Astrocyte of the cerebellum (primary cell): ENCODE data around the gene L1TD1.

Source experiments
- DNase-seq: peaks from one replicate; pipeline ENCODE4 v3.0.0-alpha.2; 2011; ENCODE audit warnings: low read depth
- H3K4me3 ChIP-seq: 2 replicates; pipeline ENCODE4 v1.5.1; 2011; ENCODE audit warnings: mild to moderate bottlenecking, low read depth, low read length, moderate library complexity
- CTCF ChIP-seq: IDR thresholded peaks from 2 replicates; pipeline ENCODE4 v1.5.1; 2012; ENCODE audit warnings: low read length, low read depth, moderate library complexity, mild to moderate bottlenecking; ENCODE audit errors: missing control alignments
- in situ Hi-C: cut with HindIII; loops from 2 replicates; pipeline ENCODE4 v1.10.0; 2017; ENCODE audit warnings: low sequenced_read_pairs

L1TD1 gene

GRCh38 chr1:62208087-62208486 lies 13.4 kb downstream of the L1TD1 start:
- no peak overlapping the region for H3K4me3 ChIP-seq
- TF ChIP-seq CTCF = no peak
- DNase-seq = no peak
- in situ Hi-C loops = no loop called here

GRCh38 chr1:62208970-62209369 lies 14.3 kb downstream of the L1TD1 start:
- DNase-seq = no peak
- in situ Hi-C loops = no loop called here
- H3K4me3 ChIP-seq = no peak overlapping the region
- TF ChIP-seq CTCF = no peak

- H3K4me3 ChIP-seq = no peak overlapping the region
- in situ Hi-C loops = no loop called here
- TF ChIP-seq CTCF = no peak
- DNase-seq = no peak
These were observed 15.4 kb downstream of the L1TD1 start for GRCh38 chr1:62209931-62210595.

GRCh38 chr1:62210960-62211359 lies 16.3 kb downstream of the L1TD1 start:
- H3K4me3 ChIP-seq = no peak overlapping the region
- no peak for TF ChIP-seq CTCF
- no peak for DNase-seq
- in situ Hi-C loops = no loop called here

DNA sequence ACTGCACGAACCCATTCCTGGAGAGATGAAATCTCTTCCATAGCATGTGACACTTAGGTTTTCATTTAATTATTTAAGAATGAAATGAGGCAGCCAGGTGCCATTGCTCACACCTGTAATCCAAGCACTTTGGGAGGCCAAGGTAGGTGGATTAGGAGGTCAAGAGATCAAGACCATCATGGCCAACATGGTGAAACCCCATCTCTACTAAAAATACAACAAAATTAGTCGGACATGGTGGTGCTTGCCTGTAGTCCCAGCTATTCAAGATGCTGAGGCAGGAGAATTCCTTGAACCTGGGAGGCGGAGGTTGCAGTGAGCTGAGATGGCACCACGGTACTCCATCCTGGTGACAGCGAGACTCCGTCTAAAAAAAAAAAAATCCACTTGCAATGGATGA lies 17.8 kb downstream of the L1TD1 start:
- H3K4me3 ChIP-seq = no peak overlapping the region
- TF ChIP-seq CTCF = no peak
- DNase-seq = no peak
- in situ Hi-C loops = no loop called here

DNA sequence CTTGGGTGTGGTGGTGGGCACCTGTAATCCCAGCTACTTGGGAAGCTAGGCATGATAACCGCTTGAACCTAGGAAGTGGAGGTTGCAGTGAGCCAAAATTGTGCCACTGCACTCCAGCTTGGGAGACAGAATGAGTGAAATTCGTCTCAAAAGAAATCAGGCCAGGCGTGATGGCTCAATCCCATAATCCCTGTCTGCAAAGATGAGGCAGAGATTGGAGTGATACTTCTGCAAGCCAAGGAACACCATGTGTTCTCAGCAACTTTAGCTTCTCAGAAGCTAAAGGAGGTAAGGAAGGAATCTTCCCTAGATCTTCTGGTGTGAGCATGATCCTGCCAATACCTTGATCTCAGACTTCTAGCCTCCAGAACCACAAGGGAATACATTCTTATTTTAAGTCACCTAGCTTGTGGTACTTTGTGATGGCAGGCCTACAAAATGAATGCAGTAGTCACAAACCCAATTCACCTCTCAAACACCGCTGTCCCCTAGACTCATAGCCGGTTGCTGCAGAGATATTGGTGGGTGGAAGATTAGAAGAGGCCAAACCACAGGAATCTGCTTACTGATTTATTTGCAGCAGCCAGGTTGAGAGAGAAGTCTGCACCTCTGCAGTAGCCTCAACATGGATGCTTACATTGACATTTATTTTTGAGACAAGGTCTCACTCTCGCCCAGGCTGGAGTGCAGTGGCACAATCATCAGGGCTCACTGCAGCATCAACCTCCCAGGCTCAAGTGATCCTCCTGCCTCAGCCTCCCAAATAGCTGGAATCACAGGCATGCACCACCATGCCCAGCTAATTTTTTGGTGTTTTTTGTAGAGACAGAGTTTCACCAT lies 18.6 kb downstream of the L1TD1 start:
- DNase-seq = no peak
- in situ Hi-C loops = no loop called here
- H3K4me3 ChIP-seq = no peak overlapping the region
- no peak for TF ChIP-seq CTCF
